Measurements from ENCODE around the gene NDUFV1. TPM values are rescaled to one million over a fixed set of nuclear protein-coding genes. Genes with fewer than 3 reads are reported as not detected.
"Not testable (repeated sequence)": the region's sequence is repeated elsewhere in the genome, so short reads cannot be mapped to it uniquely, and the experiment has no call there.

Gene NDUFV1
- total RNA-seq, 6 donors from 2014 or later: 169 to 395 (median 205) TPM

DNA sequence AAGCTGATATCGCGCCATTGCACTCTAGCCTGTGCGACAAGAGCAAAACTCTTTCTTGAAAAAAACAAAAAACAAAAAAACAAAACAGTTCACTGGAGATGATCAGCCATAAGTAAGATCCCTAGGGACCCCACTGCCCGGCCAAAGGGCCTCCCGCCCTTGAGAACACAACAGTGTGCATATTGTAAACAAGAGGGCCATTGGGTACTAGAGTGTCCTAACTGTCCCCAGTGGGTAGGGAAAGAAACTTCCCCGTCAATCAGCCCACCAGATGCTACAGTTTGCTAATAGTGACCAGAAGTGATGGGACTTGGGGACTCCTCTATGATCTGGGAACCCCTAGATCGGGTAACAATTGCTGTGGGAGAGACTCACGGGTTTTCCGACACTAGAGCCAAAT, 47.5 kb downstream of the NDUFV1 start:
- Histone ChIP-seq H3K27me3 (no peaks in the 10 kb centered on the region), H3K9me3 (no peaks in the 10 kb centered on the region), H3K4me1 (peaks cover 0 to 10% (median 4%) of the 10 kb centered on the region in 4 donors), H3K36me3 (no peaks in the 10 kb centered on the region), H3K27ac (no peak overlapping the region), H3K4me3 (no peak overlapping the region)
- WGBS, 2 donors: 77 to 81% methylated on average over 9 of the region's 9 CpGs
- TF ChIP-seq POLR2A (IDR thresholded peaks at IDR 0.05) (no peak), EP300 (IDR thresholded peaks at IDR 0.05) (no peak), POLR2AphosphoS5 (IDR thresholded peaks at IDR 0.05) (no peak)
- TF ChIP-seq, protein P1, sequence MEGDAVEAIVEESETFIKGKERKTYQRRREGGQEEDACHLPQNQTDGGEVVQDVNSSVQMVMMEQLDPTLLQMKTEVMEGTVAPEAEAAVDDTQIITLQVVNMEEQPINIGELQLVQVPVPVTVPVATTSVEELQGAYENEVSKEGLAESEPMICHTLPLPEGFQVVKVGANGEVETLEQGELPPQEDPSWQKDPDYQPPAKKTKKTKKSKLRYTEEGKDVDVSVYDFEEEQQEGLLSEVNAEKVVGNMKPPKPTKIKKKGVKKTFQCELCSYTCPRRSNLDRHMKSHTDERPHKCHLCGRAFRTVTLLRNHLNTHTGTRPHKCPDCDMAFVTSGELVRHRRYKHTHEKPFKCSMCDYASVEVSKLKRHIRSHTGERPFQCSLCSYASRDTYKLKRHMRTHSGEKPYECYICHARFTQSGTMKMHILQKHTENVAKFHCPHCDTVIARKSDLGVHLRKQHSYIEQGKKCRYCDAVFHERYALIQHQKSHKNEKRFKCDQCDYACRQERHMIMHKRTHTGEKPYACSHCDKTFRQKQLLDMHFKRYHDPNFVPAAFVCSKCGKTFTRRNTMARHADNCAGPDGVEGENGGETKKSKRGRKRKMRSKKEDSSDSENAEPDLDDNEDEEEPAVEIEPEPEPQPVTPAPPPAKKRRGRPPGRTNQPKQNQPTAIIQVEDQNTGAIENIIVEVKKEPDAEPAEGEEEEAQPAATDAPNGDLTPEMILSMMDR (IDR thresholded peaks at IDR 0.05): no peak
- ATAC-seq (ENCODE audit: low FRiP score in 2 of 2) (no peak), DNase-seq (no peak)

DNA sequence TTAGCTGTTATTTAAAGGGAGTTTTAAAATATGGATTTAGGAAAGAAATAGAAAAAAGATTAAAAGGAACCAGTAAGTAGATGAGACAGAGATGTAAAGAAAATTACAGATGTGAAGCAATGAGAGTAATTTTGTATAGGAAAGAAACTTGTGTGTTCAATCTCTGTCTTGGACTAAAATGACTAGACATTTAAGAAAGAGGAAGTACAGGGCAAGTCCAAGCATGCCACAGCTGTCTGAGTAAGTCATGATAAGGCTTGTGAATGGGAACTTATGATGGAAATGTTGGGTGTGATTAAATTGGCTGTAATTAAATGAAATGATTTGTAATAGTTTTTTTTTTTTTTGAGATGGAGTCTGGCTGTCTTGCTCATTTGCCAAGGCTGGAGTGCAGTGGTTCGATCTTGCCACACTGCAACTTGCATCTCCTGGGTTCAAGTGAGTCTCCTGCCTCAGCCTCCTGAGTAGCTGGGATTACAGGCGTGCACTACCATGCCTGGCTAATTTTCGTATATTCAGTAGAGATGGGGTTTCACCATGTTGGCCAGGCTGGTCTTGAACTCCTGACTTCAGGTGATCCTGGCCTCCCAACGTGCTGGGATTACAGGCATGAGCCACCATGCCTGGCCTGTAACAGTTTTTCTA, 49.7 kb downstream of the NDUFV1 start:
- no peak for TF ChIP-seq POLR2AphosphoS5 (IDR thresholded peaks at IDR 0.05)
- TF ChIP-seq, protein P1 (IDR thresholded peaks at IDR 0.05): no peak
- no peak for TF ChIP-seq POLR2A (IDR thresholded peaks at IDR 0.05)
- no peak for TF ChIP-seq EP300 (IDR thresholded peaks at IDR 0.05)
- Histone ChIP-seq H3K36me3 (no peaks in the 10 kb centered on the region), H3K9me3 (no peaks in the 10 kb centered on the region), H3K27me3 (no peaks in the 10 kb centered on the region), H3K4me3 (no peak overlapping the region), H3K27ac (no peak overlapping the region), H3K4me1 (no peaks in the 10 kb centered on the region)
- no peak for ATAC-seq (ENCODE audit: low FRiP score in 2 of 2)
- DNase-seq: no peak
- WGBS, 2 donors: 91 to 93% methylated on average over 4 of the region's 4 CpGs

DNA sequence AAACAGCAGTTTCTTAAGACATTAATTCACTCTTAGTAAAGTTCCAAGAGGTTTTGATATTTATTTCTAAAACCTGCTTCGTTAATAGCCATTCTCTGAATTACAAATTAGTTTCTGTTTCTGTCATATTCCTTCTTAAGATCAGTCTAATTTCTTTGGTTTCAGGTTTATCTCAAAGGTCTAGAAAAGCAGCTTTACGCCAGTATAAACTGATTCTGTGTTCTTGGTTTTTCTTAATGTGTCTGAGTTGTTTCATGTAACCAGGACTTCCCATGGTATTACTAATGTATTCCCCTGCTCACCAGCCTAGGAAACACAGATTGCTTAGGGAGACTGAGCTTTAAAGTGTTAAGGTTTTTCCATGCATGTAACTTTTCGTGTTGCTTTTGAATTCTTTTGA, 50.6 kb downstream of the NDUFV1 start:
- Histone ChIP-seq H3K4me1 (no peaks in the 10 kb centered on the region), H3K4me3 (no peak overlapping the region), H3K9me3 (no peaks in the 10 kb centered on the region), H3K27me3 (no peaks in the 10 kb centered on the region), H3K36me3 (no peaks in the 10 kb centered on the region), H3K27ac (no peak overlapping the region)
- ATAC-seq (ENCODE audit: low FRiP score in 2 of 2) (no peak), DNase-seq (no peak)
- 38 to 43% methylated on average over 3 of the region's 3 CpGs for WGBS, 2 donors
- TF ChIP-seq POLR2A (IDR thresholded peaks at IDR 0.05) (no peak), EP300 (IDR thresholded peaks at IDR 0.05) (no peak), POLR2AphosphoS5 (IDR thresholded peaks at IDR 0.05) (no peak)
- TF ChIP-seq, protein P1 (IDR thresholded peaks at IDR 0.05): no peak

DNA sequence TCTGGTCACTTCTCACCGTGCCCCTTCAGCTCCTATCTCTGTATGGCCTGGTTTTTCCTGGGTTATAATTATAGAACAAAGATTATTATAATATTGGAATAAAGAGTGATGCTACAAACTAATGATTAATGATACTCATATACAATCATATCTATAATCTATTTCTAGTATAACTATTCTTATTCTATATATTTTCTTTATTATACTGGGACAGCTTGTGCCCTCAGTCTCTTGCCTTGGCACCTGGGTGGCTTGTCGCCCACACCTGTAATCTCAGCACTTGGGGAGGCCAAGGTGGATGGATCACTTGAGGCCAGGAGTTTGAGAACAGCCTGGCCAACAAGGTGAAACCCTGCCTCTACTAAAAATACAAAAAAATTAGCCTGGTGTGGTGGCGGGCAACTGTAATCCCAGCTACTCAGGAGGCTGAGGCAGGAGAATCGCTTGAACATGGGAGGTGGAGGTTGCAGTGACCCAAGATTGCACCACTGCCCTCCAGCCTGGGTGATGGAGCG, 53.0 kb downstream of the NDUFV1 start:
- H3K9me3 ChIP-seq; DNase-seq; ATAC-seq (ENCODE audit: low FRiP score in 2 of 2); H3K27ac ChIP-seq; H3K27me3 ChIP-seq; H3K4me1 ChIP-seq; H3K4me3 ChIP-seq; H3K36me3 ChIP-seq: not testable (repeated sequence)
- 58 to 63% methylated on average over 5 of the region's 5 CpGs for whole genome bisulfite sequencing, 2 donors

DNA sequence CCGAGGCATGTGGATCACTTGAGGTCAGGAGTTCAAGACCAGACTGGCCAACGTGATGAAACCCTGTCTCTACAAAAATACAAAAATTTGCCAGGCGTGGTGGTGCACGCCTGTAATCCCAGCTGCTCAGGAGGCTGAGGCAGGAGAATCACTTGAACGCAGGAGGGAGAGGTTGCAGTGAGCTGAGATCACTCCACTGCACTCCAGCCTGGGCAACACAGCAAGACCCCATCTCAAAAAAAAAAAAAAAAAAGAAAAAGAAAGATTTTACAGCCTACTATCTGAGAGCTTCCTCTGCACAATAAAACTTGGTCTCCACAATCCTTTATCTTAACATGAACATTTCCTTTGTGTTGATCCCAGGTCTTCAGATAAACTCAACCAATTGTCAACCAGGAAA, 54.0 kb downstream of the NDUFV1 start:
- not testable (repeated sequence) for DNase-seq; H3K9me3 ChIP-seq; H3K27me3 ChIP-seq; H3K4me1 ChIP-seq; ATAC-seq (ENCODE audit: low FRiP score in 2 of 2); H3K27ac ChIP-seq; H3K4me3 ChIP-seq; H3K36me3 ChIP-seq
- WGBS, 2 donors: 46 to 74% methylated on average over 2 to 5 of the region's 5 CpGs

Small RNA genes lying within 50 kb of the gene (small RNA-seq; reads per million reads assigned to genes)
- gene AP003385.3: 0 reads per million in 4 donors

Other genes starting within 250 kb of the NDUFV1 start
- gene CLCF1, start 233.3 kb upstream of the NDUFV1 start, total RNA-seq: 10 to 100 TPM in 2 of 6 donors, 1 to 10 TPM in 4; 3.7 to 29.5 (median 6.0) TPM
- gene RAD9A, start 214.9 kb upstream of the NDUFV1 start, total RNA-seq: 100 to 1,000 TPM in 1 of 6 donors, 10 to 100 TPM in 5; 20.4 to 115 (median 28.2) TPM
- gene PPP1CA, start 205.1 kb upstream of the NDUFV1 start, total RNA-seq: 100 to 1,000 TPM in 3 of 6 donors, 10 to 100 TPM in 3; 83.8 to 191 (median 135) TPM
- gene TBC1D10C, start 202.9 kb upstream of the NDUFV1 start, total RNA-seq: 10 to 100 TPM in 5 of 6 donors, 1 to 10 TPM in 1; 8.4 to 45.3 (median 32.7) TPM
- 1 to 10 TPM in 2 of 6 donors, under 1 TPM in 4; 0.49 to 4.2 (median 0.89) TPM for gene CARNS1, start 191.3 kb upstream of the NDUFV1 start, total RNA-seq
- 10 to 100 TPM; 35.2 to 94.3 (median 50.4) TPM for gene RPS6KB2, start 178.4 kb upstream of the NDUFV1 start, total RNA-seq
- gene PTPRCAP, start 169.3 kb upstream of the NDUFV1 start, total RNA-seq: 10 to 100 TPM; 12.8 to 34.0 (median 18.0) TPM
- 100 to 1,000 TPM in 4 of 6 donors, 10 to 100 TPM in 2; 49.0 to 178 (median 118) TPM for gene CORO1B, start 163.5 kb upstream of the NDUFV1 start, total RNA-seq
- not detected for gene GPR152, start 154.2 kb upstream of the NDUFV1 start, total RNA-seq
- gene CABP4, start 151.6 kb upstream of the NDUFV1 start, total RNA-seq: 1 to 10 TPM; 1.5 to 4.7 (median 2.3) TPM
- gene TMEM134, start 137.7 kb upstream of the NDUFV1 start, total RNA-seq: 100 to 1,000 TPM in 1 of 6 donors, 10 to 100 TPM in 5; 51.2 to 102 (median 75.2) TPM
- gene AIP, start 123.9 kb upstream of the NDUFV1 start, total RNA-seq: 100 to 1,000 TPM in 1 of 6 donors, 10 to 100 TPM in 5; 51.1 to 101 (median 75.3) TPM
- 10 to 100 TPM; 32.0 to 90.1 (median 40.7) TPM for gene PITPNM1, start 101.6 kb upstream of the NDUFV1 start, total RNA-seq
- 100 to 1,000 TPM in 2 of 6 donors, 10 to 100 TPM in 4; 36.7 to 119 (median 89.0) TPM for gene CDK2AP2, start 98.8 kb upstream of the NDUFV1 start, total RNA-seq
- gene CABP2, start 83.5 kb upstream of the NDUFV1 start, total RNA-seq: not detected
- 1,000 to 10,000 TPM in 4 of 6 donors, 100 to 1,000 TPM in 2; 600 to 1,952 (median 1,144) TPM for gene GSTP1, start 23.1 kb upstream of the NDUFV1 start, total RNA-seq
- gene NUDT8, start 23.0 kb downstream of the NDUFV1 start, total RNA-seq: 10 to 100 TPM in 4 of 6 donors, 1 to 10 TPM in 1, not detected in 1; 4.3 to 17.8 (median 13.9) TPM
- gene TBX10, start 32.8 kb downstream of the NDUFV1 start, total RNA-seq: not detected
- gene ACY3, start 43.8 kb downstream of the NDUFV1 start, total RNA-seq: 1 to 10 TPM in 1 of 6 donors, under 1 TPM in 1, not detected in 4; 0.37 to 3.2 TPM
- gene ALDH3B2, start 67.7 kb downstream of the NDUFV1 start, total RNA-seq: 1 to 10 TPM in 2 of 6 donors, under 1 TPM in 3, not detected in 1; 0.30 to 6.4 (median 0.86) TPM